Measurements from ENCODE around the gene RECQL5. TPM values are rescaled to one million over a fixed set of nuclear protein-coding genes. Genes with fewer than 3 reads are reported as not detected.
"Not testable (repeated sequence)": the region's sequence is repeated elsewhere in the genome, so short reads cannot be mapped to it uniquely, and the experiment has no call there.

Gene RECQL5
- total and polyA plus RNA-seq, 2 donors (not counting 1 experiment from before 2014, with no cell fraction given), result 8.4 to 26.3 TPM

DNA sequence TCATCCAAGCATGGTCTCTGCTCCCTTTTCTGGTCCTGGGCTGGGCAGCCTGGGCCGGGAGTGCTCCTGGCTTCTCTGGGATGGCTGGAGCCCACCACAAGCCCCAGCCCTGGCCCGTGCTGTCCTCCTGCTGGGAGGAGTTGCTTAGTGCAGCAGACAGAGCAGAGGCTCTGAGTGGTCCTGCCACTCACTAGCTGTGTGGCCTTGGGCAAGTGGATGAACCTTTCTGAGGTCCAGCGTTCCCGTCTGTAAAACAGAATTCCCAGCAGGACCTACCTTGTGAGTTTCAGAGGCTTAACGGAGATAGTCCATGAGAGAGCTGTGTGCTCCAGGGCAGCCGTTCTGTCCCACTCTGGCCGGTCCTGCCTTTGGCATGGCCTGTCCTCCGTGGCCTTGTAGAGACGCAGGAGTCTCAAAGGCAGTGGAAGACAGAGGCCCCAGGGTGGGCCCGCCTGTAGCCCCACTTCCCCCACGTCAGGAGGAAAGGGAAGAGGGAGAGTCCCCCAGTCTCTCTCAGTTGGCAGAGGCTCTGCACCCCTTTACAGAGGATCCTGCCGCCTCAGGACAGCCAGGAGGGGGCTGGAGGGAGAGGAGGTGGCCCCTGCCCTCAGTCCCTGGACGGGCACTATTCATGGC is 71.6 kb downstream of the RECQL5 start:
- no peaks in the 10 kb centered on the region for H3K4me1 ChIP-seq (ENCODE audit: control insufficient read depth, extremely low read depth, insufficient read depth, low read length)
- no peaks in the 10 kb centered on the region for H3K79me2 ChIP-seq (ENCODE audit: control insufficient read depth, insufficient read depth, low read length)
- no peaks in the 10 kb centered on the region for H3K36me3 ChIP-seq (ENCODE audit: control insufficient read depth, insufficient read depth, low read length)
- no peak for TF ChIP-seq EZH2 (IDR thresholded peaks at IDR 0.05; ENCODE audit: low read length, missing control alignments)
- TF ChIP-seq, protein P1, sequence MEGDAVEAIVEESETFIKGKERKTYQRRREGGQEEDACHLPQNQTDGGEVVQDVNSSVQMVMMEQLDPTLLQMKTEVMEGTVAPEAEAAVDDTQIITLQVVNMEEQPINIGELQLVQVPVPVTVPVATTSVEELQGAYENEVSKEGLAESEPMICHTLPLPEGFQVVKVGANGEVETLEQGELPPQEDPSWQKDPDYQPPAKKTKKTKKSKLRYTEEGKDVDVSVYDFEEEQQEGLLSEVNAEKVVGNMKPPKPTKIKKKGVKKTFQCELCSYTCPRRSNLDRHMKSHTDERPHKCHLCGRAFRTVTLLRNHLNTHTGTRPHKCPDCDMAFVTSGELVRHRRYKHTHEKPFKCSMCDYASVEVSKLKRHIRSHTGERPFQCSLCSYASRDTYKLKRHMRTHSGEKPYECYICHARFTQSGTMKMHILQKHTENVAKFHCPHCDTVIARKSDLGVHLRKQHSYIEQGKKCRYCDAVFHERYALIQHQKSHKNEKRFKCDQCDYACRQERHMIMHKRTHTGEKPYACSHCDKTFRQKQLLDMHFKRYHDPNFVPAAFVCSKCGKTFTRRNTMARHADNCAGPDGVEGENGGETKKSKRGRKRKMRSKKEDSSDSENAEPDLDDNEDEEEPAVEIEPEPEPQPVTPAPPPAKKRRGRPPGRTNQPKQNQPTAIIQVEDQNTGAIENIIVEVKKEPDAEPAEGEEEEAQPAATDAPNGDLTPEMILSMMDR (conservative IDR thresholded peaks at IDR 0.05 in 1 of 2, IDR thresholded peaks at IDR 0.05 in 1 of 2; ENCODE audit: low read depth in 1 of 2, low read length in 2 of 2), result no peak
- H3K27ac ChIP-seq (ENCODE audit: insufficient read depth, low read length), result no peak overlapping the region
- no peak overlapping the region for H3K4me2 ChIP-seq (ENCODE audit: extremely low read depth, insufficient read depth, low read length)
- no peak overlapping the region for H3K4me3 ChIP-seq (replicated peaks in 1 of 4; ENCODE audit: control extremely low read depth in 1 of 4, insufficient read depth in 1 of 4, low read depth in 3 of 4, low read length in 4 of 4)
- no peak overlapping the region for H2AFZ ChIP-seq (ENCODE audit: low read length)
- no peaks in the 10 kb centered on the region for H3K9me3 ChIP-seq (ENCODE audit: control insufficient read depth, insufficient read depth, low read depth, low read length)
- H3K9ac ChIP-seq (ENCODE audit: insufficient read depth, low read length), result no peak overlapping the region
- H4K20me1 ChIP-seq (ENCODE audit: control insufficient read depth, extremely low read depth, insufficient read depth, low read length), result no peaks in the 10 kb centered on the region
- peaks cover 4% of the 10 kb centered on the region for H3K27me3 ChIP-seq (ENCODE audit: control insufficient read depth, insufficient read depth, low read length)
- no peak for DNase-seq (ENCODE audit: low read depth in 2 of 2)

DNA sequence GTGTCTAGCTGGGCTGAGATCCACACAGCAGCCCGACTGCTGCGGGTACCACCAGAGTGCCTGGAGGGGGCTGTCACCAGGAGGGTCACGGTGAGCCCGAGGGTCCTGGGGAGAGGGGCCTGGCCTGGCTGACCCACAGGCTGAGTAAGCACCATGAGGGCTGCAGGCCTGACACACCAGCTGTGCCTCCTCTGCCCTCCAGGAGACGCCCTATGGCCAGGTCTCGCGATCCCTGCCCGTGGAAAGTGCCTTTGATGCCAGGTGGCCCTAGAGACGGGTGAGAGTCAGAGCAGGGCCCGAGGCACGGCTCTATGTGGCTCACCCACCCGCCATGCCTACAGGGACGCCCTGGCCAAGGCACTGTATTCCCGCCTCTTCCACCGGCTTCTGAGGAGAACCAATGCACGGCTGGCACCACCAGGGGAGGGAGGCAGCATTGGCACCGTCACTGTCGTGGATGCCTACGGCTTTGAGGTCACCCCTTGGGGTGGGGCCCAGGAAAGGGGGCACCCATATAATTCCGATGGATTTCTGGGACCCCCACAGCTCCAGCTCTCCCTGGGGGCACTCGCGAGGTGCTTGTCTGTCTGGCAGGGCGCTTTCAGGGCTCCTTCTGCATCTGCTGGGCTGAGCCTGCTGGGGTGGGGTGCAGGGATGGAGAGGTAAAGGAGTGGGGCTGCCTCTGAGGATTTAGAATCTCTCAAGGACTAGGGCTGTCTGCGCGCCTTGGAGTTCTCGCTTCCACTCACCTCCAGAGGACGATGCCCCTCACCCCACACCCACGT is 72.3 kb downstream of the RECQL5 start:
- no peaks in the 10 kb centered on the region for H4K20me1 ChIP-seq (ENCODE audit: control insufficient read depth, extremely low read depth, insufficient read depth, low read length)
- H3K27ac ChIP-seq (ENCODE audit: insufficient read depth, low read length), result no peak overlapping the region
- H3K27me3 ChIP-seq (ENCODE audit: control insufficient read depth, insufficient read depth, low read length), result peaks cover 4% of the 10 kb centered on the region
- H3K4me3 ChIP-seq (replicated peaks in 1 of 4; ENCODE audit: control extremely low read depth in 1 of 4, insufficient read depth in 1 of 4, low read depth in 3 of 4, low read length in 4 of 4), result no peak overlapping the region
- no peak for DNase-seq (ENCODE audit: low read depth in 2 of 2)
- no peak overlapping the region for H3K4me2 ChIP-seq (ENCODE audit: extremely low read depth, insufficient read depth, low read length)
- H3K4me1 ChIP-seq (ENCODE audit: control insufficient read depth, extremely low read depth, insufficient read depth, low read length), result no peaks in the 10 kb centered on the region
- H3K36me3 ChIP-seq (ENCODE audit: control insufficient read depth, insufficient read depth, low read length), result no peaks in the 10 kb centered on the region
- H3K9ac ChIP-seq (ENCODE audit: insufficient read depth, low read length), result no peak overlapping the region
- no peaks in the 10 kb centered on the region for H3K9me3 ChIP-seq (ENCODE audit: control insufficient read depth, insufficient read depth, low read depth, low read length)
- H3K79me2 ChIP-seq (ENCODE audit: control insufficient read depth, insufficient read depth, low read length), result no peaks in the 10 kb centered on the region
- TF ChIP-seq, protein P1 (conservative IDR thresholded peaks at IDR 0.05 in 1 of 2, IDR thresholded peaks at IDR 0.05 in 1 of 2; ENCODE audit: low read depth in 1 of 2, low read length in 2 of 2), result no peak
- no peak for TF ChIP-seq EZH2 (IDR thresholded peaks at IDR 0.05; ENCODE audit: low read length, missing control alignments)
- no peak overlapping the region for H2AFZ ChIP-seq (ENCODE audit: low read length)

DNA sequence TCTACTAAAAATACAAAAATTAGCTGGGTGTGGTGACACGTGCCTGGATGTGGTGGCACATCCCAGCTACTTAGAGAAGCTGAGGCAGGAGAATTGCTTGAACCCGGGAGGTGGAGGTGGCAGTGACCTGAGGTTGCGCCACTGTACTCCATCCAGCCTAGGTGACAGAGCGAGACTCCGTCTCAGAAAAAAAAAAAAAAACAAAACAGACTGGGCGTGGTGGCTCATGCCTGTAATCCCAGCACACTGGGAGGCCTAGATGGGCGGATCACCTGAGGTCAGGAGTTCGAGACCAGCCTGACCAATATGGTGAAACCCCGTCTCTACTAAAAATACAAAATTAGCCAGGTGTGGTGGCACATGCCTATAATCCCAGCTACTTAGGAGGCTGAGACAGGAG is 73.5 kb downstream of the RECQL5 start:
- not testable (repeated sequence) for H3K9ac ChIP-seq (ENCODE audit: insufficient read depth, low read length); H3K27me3 ChIP-seq (ENCODE audit: control insufficient read depth, insufficient read depth, low read length); H3K27ac ChIP-seq (ENCODE audit: insufficient read depth, low read length); H3K4me3 ChIP-seq (replicated peaks in 1 of 4; ENCODE audit: control extremely low read depth in 1 of 4, insufficient read depth in 1 of 4, low read depth in 3 of 4, low read length in 4 of 4); H3K79me2 ChIP-seq (ENCODE audit: control insufficient read depth, insufficient read depth, low read length); H3K9me3 ChIP-seq (ENCODE audit: control insufficient read depth, insufficient read depth, low read depth, low read length); DNase-seq (ENCODE audit: low read depth in 2 of 2); H3K4me1 ChIP-seq (ENCODE audit: control insufficient read depth, extremely low read depth, insufficient read depth, low read length); H3K4me2 ChIP-seq (ENCODE audit: extremely low read depth, insufficient read depth, low read length); H3K36me3 ChIP-seq (ENCODE audit: control insufficient read depth, insufficient read depth, low read length); H4K20me1 ChIP-seq (ENCODE audit: control insufficient read depth, extremely low read depth, insufficient read depth, low read length); H2AFZ ChIP-seq (ENCODE audit: low read length)

All from fibroblast of lung (primary cell).